Measurements from ENCODE around the gene KHDC4. TPM values are rescaled to one million over a fixed set of nuclear protein-coding genes. Genes with fewer than 3 reads are reported as not detected.
A peak's percentile ranks its signal among the peaks of the same experiment; 100 is the strongest.

Gene KHDC4
- total and polyA plus RNA-seq, 2 of the 4 experiments (the other 2 are of a cell fraction): 28.0 to 29.9 TPM

DNA sequence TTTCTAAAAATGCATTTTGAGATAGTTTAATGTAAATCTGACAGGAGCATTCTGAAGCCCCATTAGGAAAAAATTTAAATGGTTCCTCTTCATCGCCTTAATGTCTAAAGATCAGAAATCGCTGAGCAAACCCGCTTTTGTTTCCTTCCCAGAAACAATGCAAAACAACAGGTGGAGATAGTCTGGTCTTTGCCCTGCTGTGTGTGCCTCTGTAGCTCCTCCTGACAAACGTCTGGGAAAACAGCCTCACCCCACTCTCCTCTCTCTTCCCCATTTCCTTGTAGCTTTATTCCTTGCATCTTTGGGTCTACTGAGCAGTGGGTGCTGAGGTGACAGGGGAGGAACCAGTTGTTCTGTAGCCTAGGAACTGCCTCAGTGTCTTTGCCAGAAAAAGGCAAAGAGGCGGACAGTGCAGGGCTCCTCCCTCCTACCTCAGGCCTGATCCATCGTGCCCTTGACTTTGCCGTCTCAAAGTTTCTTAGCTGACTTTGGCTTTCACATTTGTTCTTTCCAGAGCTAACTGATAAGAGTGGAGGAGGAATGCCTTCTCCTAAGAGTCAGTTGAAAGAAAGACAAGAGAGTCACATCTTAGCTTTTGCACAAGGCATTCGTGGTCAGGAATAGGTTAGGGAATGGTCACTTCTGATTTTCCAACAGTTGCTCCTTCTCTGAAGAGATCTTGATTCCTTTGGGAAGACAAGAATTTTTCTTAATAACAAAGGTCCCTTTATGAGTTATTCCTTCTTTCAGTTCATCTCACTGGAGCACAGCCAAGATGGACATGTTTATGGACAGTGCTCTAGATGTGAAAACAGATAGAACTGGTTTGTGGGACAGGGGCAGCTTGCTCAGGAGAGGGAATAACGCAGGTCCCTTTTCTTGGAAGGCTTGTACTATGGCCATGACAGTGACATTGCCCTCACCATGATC, 49.9 kb downstream of the KHDC4 start:
- H3K4ac ChIP-seq (ENCODE audit: low read depth, low read length): 0 out of 2 replicates have a peak overlapping the region, but pooled peaks have one; percentile 14
- H4K91ac ChIP-seq (ENCODE audit: insufficient read depth, low read depth, low read length): no peak overlapping the region
- TF ChIP-seq MAFK (IDR thresholded peaks at IDR 0.05; ENCODE audit: low read depth, low read length): no peak
- TF ChIP-seq RCOR1 (IDR thresholded peaks at IDR 0.05; ENCODE audit: insufficient replicate concordance, low read length): no peak
- TF ChIP-seq, protein P1, sequence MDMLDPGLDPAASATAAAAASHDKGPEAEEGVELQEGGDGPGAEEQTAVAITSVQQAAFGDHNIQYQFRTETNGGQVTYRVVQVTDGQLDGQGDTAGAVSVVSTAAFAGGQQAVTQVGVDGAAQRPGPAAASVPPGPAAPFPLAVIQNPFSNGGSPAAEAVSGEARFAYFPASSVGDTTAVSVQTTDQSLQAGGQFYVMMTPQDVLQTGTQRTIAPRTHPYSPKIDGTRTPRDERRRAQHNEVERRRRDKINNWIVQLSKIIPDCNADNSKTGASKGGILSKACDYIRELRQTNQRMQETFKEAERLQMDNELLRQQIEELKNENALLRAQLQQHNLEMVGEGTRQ (IDR thresholded peaks at IDR 0.05; ENCODE audit: low read depth, low read length): no peak
- no peak for TF ChIP-seq SMC3 (IDR thresholded peaks at IDR 0.05; ENCODE audit: low read depth, low read length)
- 0 out of 2 replicates have a peak overlapping the region, but pooled peaks have one; percentile 35 for H3K14ac ChIP-seq (replicated peaks; ENCODE audit: low read depth, low read length)
- peaks cover 13% of the 10 kb centered on the region for H3K4me1 ChIP-seq (ENCODE audit: control insufficient read depth, insufficient read depth, low read length)
- H3K4me2 ChIP-seq (ENCODE audit: low read depth, low read length): peak overlapping the region; percentile 17; the same call in 1 of the 2 replicates
- H3K18ac ChIP-seq (ENCODE audit: low read depth, low read length): peak overlapping the region; percentile 43; the same call in 1 of the 2 replicates
- H4K5ac ChIP-seq (ENCODE audit: low read depth, low read length): no peak overlapping the region
- intact Hi-C loops (cut with micrococcal nuclease): no loop called here
- in situ Hi-C loops (cut with MboI; ENCODE audit: low sequenced_read_pairs): no loop called here
- H3K36me3 ChIP-seq (ENCODE audit: control insufficient read depth, insufficient read depth, low read length): peaks cover 10% of the 10 kb centered on the region
- no peak overlapping the region for H3K56ac ChIP-seq (ENCODE audit: extremely low read depth, insufficient read depth, low read length)
- no peak overlapping the region for H3K23ac ChIP-seq (ENCODE audit: low read depth, low read length)
- no peak overlapping the region for H2BK120ac ChIP-seq (ENCODE audit: low read depth, low read length)
- ChIA-PET CTCF (interaction anchor here (1.6 to 2.0 kb wide), 2 partner anchors 9 to 19 kb away, joined by 3 to 4 read pairs; no protein-coding TSS in a partner anchor), POLR2A (ENCODE audit: unreplicated experiment) (no interaction called here)
- peak overlapping the region; percentile 31; the same call in 1 of the 2 replicates for H3K27ac ChIP-seq (ENCODE audit: insufficient read depth, low read length)
- H3K9me3 ChIP-seq (ENCODE audit: control insufficient read depth, insufficient read depth, low read length): no peaks in the 10 kb centered on the region
- DNase-seq (peak; percentile 42), ATAC-seq (ENCODE audit: low read depth) (peak; percentile 48)
- H2AFZ ChIP-seq (replicated peaks; ENCODE audit: low read length, poor library complexity): no peak overlapping the region
- BruUV-seq (replicated peaks): no TSS peak
- no peak overlapping the region for H2AK5ac ChIP-seq (ENCODE audit: low read depth, low read length)
- H2BK15ac ChIP-seq (ENCODE audit: low read depth, low read length): no peak overlapping the region
- H2BK5ac ChIP-seq (ENCODE audit: low read depth, low read length, poor library complexity, severe bottlenecking): peak overlapping the region; percentile 25
- no peak overlapping the region for H2AK9ac ChIP-seq (replicated peaks; ENCODE audit: low read depth, low read length, poor library complexity)
- no peak overlapping the region for H2BK20ac ChIP-seq (ENCODE audit: low read depth, low read length)
- WGBS, 2 experiments (ENCODE audit: extremely low coverage in 2 of 2, insufficient read length in 1 of 2): no CpG with 5 or more reads among the region's 9 CpGs
- H3K27me3 ChIP-seq (ENCODE audit: control insufficient read depth, insufficient read depth, low read length): no peaks in the 10 kb centered on the region
- H3K4me3 ChIP-seq (ENCODE audit: insufficient read depth, low read depth, low read length): no peak overlapping the region
- no peaks in the 10 kb centered on the region for H3K9me1 ChIP-seq (ENCODE audit: insufficient read depth, low read length)
- H3K9ac ChIP-seq (ENCODE audit: low read depth, low read length): no peak overlapping the region
- no peaks in the 10 kb centered on the region for H4K20me1 ChIP-seq (ENCODE audit: insufficient read depth, low read length)
- H3K79me1 ChIP-seq (ENCODE audit: low read depth in 1 of 2, low read length in 2 of 2): peaks cover 0 to 2% of the 10 kb centered on the region in 2 experiments; a peak in 2 of 4 replicates
- dilution Hi-C loops (cut with HindIII; ENCODE audit: low sequenced_read_pairs, unreplicated experiment): no loop called here
- 0 out of 4 replicates have a peak overlapping the region, but pooled peaks of 1 of the 2 experiments have one; percentile 3 for H4K8ac ChIP-seq (ENCODE audit: low read depth in 2 of 2, low read length in 2 of 2)

Data from IMR-90 (cell line).